A673 (cell line): ENCODE measurements around the gene SRSF2.

Experiments used
- CTCF ChIP-seq: fragments of 300-800, 200-600 bp; sonication (generic); conservative IDR thresholded peaks from 2 replicates; pipeline ENCODE4 v1.5.1; 2017; ENCODE audit warnings: low read depth, mild to moderate bottlenecking, antibody characterized with exemption, low read length, moderate library complexity, mixed read lengths
- EZH2 ChIP-seq: fragments of 200-600 bp; sonication (generic); IDR thresholded peaks from 2 replicates; pipeline ENCODE4 v1.6.1; 2017; ENCODE audit warnings: borderline replicate concordance, low read depth, mild to moderate bottlenecking, mixed read lengths, antibody characterized with exemption, low read length; ENCODE audit not compliant: poor library complexity, severe bottlenecking

DNA sequence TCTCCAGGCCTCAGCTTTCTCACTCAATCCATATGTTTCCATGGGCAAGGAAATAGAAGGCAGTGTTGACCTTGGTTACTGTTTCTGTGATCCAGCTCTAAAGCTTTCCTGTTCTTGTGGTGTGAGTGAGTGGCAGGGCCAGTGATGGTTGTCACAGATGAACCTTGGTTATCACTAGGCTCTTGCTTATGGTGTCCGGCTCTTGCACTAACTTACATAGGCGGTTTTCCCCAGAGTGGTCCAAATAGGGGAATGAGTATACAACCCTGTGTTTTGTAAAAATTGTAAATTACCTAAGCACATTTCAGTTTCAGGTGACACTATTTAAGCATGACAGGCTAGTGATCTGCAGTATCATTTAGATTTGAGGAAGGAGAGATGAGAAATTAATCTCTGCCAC, 7.6 kb upstream of the SRSF2 start:
- TF ChIP-seq CTCF (no peak), EZH2 (no peak)
